ENCODE data around the gene CYB5A.
"Not testable (repeated sequence)": the region's sequence is repeated elsewhere in the genome, so short reads cannot be mapped to it uniquely, and the experiment has no call there.

The CYB5A gene

GRCh38 chr18:74333091-74333490 lies 41.3 kb upstream of the CYB5A start:
- H3K4me3 ChIP-seq (ENCODE audit: low read depth, low read length) = no peak overlapping the region
- no peak overlapping the region for H3K27ac ChIP-seq
- TF ChIP-seq, protein P1, sequence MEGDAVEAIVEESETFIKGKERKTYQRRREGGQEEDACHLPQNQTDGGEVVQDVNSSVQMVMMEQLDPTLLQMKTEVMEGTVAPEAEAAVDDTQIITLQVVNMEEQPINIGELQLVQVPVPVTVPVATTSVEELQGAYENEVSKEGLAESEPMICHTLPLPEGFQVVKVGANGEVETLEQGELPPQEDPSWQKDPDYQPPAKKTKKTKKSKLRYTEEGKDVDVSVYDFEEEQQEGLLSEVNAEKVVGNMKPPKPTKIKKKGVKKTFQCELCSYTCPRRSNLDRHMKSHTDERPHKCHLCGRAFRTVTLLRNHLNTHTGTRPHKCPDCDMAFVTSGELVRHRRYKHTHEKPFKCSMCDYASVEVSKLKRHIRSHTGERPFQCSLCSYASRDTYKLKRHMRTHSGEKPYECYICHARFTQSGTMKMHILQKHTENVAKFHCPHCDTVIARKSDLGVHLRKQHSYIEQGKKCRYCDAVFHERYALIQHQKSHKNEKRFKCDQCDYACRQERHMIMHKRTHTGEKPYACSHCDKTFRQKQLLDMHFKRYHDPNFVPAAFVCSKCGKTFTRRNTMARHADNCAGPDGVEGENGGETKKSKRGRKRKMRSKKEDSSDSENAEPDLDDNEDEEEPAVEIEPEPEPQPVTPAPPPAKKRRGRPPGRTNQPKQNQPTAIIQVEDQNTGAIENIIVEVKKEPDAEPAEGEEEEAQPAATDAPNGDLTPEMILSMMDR (IDR thresholded peaks at IDR 0.05; ENCODE audit: low read depth, low read length, missing control alignments) = no peak
- no peaks in the 10 kb centered on the region for H3K36me3 ChIP-seq (replicated peaks)
- in situ Hi-C loops (cut with HindIII; ENCODE audit: low pct_ligation_motif_present, low sequenced_read_pairs) = loop anchor here (25.0 kb wide), 1 partner anchor 146 kb away; no protein-coding TSS in a partner anchor
- DNase-seq = no peak
- H3K27me3 ChIP-seq (replicated peaks) = no peaks in the 10 kb centered on the region

DNA sequence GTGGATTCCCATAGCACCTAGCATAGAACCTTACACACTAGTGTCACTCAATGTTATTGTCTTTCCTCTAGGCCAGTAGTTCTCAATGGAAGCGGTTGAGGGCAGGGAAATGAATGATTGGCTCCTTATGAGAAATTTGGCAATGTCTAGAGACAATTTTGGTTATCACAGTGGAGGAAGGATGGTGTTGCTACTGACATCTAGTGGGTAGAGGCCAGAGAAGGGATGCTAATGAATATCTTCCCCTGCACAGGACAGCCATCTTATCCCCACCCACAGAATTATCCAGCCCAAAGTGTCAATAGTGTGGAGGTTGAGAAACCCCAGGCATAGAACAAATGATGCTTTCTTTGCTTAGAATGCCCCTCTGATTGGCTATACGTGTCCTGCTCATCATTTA lies 39.6 kb upstream of the CYB5A start:
- DNase-seq = peak; percentile 51
- Histone ChIP-seq H3K27me3 (replicated peaks) (no peaks in the 10 kb centered on the region), H3K27ac (no peak overlapping the region), H3K36me3 (replicated peaks) (no peaks in the 10 kb centered on the region), H3K4me3 (ENCODE audit: low read depth, low read length) (no peak overlapping the region)
- in situ Hi-C loops (cut with HindIII; ENCODE audit: low pct_ligation_motif_present, low sequenced_read_pairs) = loop anchor here (25.0 kb wide), 1 partner anchor 144 kb away; no protein-coding TSS in a partner anchor
- TF ChIP-seq, protein P1 (IDR thresholded peaks at IDR 0.05; ENCODE audit: low read depth, low read length, missing control alignments) = peak; percentile 70

DNA sequence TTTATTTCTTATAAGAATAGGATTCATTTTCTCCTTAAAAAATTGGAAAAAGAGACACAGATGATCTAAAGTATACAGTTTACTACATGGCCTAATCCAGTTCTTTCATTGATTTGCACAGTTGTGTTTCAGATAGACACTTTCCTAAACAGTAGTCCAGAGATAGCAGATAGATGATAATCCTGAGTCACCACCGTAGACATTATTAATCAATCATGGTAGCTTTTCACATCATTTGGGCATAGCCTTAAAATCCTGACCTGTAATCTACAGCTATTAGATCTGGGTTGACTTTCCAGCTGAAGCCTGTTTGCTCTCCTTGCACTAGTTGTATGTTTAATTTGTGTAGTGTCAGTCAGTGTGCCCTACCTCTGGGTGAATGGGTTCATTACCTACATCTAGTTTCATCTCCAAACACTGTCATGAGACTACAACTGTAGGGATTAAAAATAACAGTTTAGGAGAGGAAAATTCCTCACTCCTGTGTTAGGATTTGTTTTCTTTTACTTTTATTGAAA lies 38.0 kb upstream of the CYB5A start:
- no peak for DNase-seq
- H3K27ac ChIP-seq = no peak overlapping the region
- no peaks in the 10 kb centered on the region for H3K36me3 ChIP-seq (replicated peaks)
- TF ChIP-seq, protein P1 (IDR thresholded peaks at IDR 0.05; ENCODE audit: low read depth, low read length, missing control alignments) = no peak
- no peak overlapping the region for H3K4me3 ChIP-seq (ENCODE audit: low read depth, low read length)
- in situ Hi-C loops (cut with HindIII; ENCODE audit: low pct_ligation_motif_present, low sequenced_read_pairs) = loop anchor here (25.0 kb wide), 1 partner anchor 142 kb away; no protein-coding TSS in a partner anchor
- no peaks in the 10 kb centered on the region for H3K27me3 ChIP-seq (replicated peaks)

- Histone ChIP-seq H3K27me3 (replicated peaks) (no peaks in the 10 kb centered on the region), H3K4me3 (ENCODE audit: low read depth, low read length) (no peak overlapping the region), H3K36me3 (replicated peaks) (no peaks in the 10 kb centered on the region), H3K27ac (no peak overlapping the region)
- no peak for DNase-seq
- in situ Hi-C loops (cut with HindIII; ENCODE audit: low pct_ligation_motif_present, low sequenced_read_pairs) = loop anchor here (25.0 kb wide), 1 partner anchor 141 kb away; no protein-coding TSS in a partner anchor
- TF ChIP-seq, protein P1 (IDR thresholded peaks at IDR 0.05; ENCODE audit: low read depth, low read length, missing control alignments) = no peak
Observed at GRCh38 chr18:74328206-74328605, 36.4 kb upstream of the CYB5A start.

GRCh38 chr18:74326791-74327190 lies 35.0 kb upstream of the CYB5A start:
- not testable (repeated sequence) for H3K36me3 ChIP-seq (replicated peaks); DNase-seq; H3K4me3 ChIP-seq (ENCODE audit: low read depth, low read length); H3K27ac ChIP-seq; H3K27me3 ChIP-seq (replicated peaks)
- in situ Hi-C loops (cut with HindIII; ENCODE audit: low pct_ligation_motif_present, low sequenced_read_pairs) = loop anchor here (25.0 kb wide), 1 partner anchor 139 kb away; no protein-coding TSS in a partner anchor

GRCh38 chr18:74326231-74326630 lies 34.5 kb upstream of the CYB5A start:
- H3K4me3 ChIP-seq (ENCODE audit: low read depth, low read length) = no peak overlapping the region
- H3K27me3 ChIP-seq (replicated peaks) = no peaks in the 10 kb centered on the region
- TF ChIP-seq, protein P1 (IDR thresholded peaks at IDR 0.05; ENCODE audit: low read depth, low read length, missing control alignments) = no peak
- no peaks in the 10 kb centered on the region for H3K36me3 ChIP-seq (replicated peaks)
- no peak for DNase-seq
- H3K27ac ChIP-seq = no peak overlapping the region
- in situ Hi-C loops (cut with HindIII; ENCODE audit: low pct_ligation_motif_present, low sequenced_read_pairs) = loop anchor here (25.0 kb wide), 1 partner anchor 139 kb away; no protein-coding TSS in a partner anchor

Measured in brain microvascular endothelial cell (primary cell).